GM20431 (cell line): ENCODE results near the gene CARD11.

ENCODE experiments used
- in situ Hi-C: fragments of 300-500 bp; cut with MseI, MboI; formaldehyde crosslinking; loops from one replicate; pipeline ENCODE4 v1.15.0; 2020; ENCODE audit warnings: low sequenced_read_pairs; ENCODE audit not compliant: unreplicated experiment

The CARD11 gene

DNA sequence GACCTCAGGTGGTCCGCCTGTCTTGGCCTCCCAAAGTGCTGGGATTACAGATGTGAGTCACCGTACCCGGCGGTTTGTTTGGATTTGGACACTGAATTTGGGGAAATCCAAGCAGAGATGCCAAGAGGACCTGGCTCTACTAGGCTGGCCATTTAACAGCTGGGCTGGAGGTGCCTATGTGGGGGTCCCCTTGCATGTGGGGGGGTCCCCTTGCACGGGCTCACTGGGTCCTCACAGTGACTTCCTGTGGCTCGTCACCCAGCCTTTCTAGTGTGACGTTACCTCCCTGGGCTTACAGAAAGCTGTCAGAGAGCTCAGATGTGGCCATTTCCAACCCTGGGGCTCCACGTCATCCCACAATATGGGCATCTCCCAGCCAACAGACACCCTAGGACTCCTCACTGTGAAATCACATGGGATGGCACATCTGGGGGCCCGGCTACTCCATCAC, 150.2 kb downstream of the CARD11 start:
- in situ Hi-C loops: no loop called here

DNA sequence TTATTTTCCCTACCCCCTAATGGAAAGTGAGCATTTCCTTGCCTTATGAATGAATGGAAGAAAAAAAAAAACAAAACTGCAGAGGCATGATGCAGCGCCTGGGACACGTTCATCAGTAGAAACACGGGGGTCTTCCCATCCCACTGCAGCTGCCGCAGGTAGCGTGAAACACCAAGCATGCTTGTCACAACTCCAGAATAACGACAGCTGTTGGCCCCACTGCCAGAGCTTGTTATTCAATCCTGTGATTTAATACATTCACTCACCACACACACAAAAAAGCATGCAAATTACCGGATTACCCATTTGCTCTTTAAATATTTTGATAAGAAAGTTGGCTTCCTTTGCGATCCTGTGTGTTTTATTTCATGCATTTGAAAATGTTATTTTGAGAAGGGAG, 151.1 kb downstream of the CARD11 start:
- in situ Hi-C loops: no loop called here

DNA sequence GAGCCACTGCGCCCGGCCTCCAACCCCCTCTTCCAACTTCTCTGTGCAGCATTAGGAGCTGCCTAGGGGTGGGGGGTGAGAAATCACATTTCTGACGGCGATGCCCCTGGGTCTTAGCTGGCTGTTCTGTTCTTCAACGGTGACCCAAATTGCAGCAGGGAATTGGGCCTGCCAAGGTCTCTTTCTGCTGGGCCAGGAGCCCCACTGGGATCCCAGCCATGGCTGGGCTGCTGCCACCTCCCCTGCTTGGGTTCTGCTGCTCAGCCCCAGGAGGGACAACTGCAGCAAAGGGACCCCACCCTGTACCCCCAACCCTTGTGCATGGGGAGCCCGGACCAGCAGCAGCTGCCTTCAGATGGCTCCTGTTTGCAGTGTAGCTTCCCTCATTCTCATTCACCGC, 155.9 kb downstream of the CARD11 start:
- in situ Hi-C loops: loop anchor here (10.0 kb wide), 1 partner anchor 267 kb away; no protein-coding TSS in a partner anchor

DNA sequence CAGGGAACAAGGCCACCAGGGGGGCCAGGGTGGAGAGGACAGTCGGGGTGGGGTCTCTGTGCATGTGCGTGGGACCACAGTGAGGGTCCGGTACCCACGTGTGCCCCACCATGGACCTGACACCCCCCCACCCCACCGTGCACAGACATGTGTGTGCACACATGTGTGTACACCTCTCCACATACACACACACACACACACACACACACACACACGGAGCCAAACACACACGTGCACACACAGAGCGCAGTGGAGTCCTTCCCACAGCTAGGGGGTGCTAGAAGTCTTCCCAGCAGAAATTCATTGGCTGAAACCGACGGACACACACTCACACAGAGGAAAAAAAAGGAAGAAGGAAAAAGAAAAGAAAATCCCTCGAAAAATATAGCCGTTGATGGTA, 156.8 kb downstream of the CARD11 start:
- in situ Hi-C loops: loop anchor here (10.0 kb wide), 1 partner anchor 268 kb away; no protein-coding TSS in a partner anchor

DNA sequence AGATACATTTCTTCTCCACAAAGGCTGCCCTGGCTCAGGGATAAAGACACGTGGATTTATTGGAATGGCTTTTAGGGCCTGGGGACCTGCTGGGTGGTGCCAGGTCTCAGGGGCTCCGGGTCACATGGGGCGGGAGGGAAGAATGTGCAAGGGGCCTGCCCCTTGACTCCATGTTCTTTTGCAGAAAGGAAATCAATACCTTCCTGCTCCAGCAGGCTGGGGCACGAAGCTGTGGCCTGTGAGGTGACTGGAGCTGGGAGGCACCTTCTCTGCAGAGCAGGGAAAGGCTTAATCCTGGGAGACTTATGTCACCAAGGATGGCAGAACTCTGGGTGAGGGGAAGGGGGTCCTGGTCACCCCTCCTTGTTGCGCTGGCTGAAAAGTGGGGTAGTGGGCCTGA, 157.3 kb downstream of the CARD11 start:
- in situ Hi-C loops: loop anchor here (10.0 kb wide), 1 partner anchor 268 kb away; no protein-coding TSS in a partner anchor

DNA sequence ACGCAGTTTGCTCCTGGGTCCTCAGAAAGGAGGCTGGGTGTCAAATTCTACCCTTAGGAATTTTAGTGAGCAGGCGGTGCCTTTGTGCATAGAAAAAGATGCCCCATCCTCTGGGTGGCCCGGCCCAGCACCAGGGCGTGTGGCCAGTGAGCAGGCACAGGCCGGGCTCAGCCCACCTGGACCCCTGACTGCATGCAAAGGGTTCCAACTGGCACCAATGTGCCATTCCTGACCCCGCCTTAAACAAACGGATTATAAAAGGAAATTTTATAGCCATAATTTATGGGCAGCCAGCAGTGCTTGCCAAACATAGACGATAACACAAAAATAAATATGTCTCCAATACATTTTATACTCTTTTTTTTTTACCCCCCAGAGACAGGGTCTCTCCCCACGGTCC, 159.5 kb downstream of the CARD11 start:
- in situ Hi-C loops: loop anchor here (10.0 kb wide), 1 partner anchor 271 kb away; no protein-coding TSS in a partner anchor

DNA sequence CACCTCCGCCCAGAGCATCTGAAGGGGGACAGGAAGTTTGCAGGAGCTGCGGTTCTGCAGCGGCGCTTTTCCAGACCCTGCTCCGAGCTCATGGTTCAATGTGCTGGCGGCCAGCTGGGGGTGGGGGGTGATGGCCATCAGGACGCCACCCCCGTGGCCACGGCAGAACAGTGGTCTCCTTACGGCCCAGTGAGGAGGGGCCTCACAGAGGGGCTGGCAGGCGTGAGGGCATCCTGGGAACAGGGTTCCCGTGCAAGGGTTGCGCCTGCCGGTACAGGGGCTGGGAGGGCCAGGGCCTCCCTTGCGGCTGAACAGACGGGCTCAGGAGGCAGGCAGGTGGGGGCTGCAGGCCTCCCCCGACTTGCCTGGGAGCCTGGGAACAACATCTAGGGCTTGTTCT, 160.6 kb downstream of the CARD11 start:
- in situ Hi-C loops: loop anchor here (10.0 kb wide), 1 partner anchor 272 kb away; no protein-coding TSS in a partner anchor

DNA sequence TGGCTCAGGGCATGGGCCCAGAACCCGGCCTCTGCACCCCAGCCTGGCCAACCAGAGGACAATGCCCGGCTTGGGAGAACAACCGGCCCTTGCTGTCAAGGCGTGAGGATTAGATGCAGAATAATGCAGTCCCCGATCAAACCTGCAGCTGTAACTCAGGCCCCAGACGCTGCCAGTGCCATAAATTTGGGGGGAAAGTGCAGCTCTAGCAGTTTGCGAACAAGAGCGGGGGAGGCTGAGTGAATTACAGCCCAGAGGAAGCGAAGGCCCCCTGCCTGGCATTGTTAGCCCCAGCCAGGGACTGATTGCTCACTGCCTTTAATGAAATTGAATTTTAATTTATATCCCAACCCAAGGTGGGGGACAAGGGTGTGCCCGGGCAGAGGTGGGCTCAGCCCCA, 161.6 kb downstream of the CARD11 start:
- in situ Hi-C loops: loop anchor here (10.0 kb wide), 1 partner anchor 273 kb away; no protein-coding TSS in a partner anchor

DNA sequence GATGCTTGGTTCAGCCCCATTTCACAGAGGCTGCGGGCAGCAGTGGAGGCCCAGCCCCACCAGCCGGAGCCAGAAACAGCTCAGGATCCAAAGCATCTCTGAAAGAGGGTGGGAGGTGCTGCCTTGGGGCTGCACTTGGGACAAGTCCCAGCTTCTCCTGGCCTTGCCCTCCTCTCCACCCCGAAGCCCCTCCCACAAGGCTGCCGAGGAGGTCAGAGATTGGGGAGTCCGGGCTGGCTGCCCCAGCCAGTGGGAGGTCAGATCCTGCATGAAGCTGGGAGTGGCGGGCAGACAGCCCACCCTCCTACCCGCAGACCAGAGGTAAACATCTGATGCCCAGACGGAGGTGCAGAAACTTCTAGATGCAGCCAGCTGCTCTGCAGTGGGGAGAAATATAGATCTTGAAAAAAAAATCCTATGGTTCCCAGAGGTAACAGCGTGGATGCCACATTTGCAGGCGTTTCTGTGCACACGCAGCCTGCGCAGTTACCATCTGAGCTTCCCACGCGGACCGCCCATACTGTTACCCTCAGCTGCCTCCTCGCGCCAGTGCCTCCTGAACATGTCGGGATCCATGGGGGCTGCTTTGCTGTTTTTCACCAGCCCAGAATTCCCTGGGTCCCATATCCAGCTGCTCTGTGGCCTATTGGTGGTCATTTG, 162.7 kb downstream of the CARD11 start:
- in situ Hi-C loops: loop anchor here (10.0 kb wide), 1 partner anchor 274 kb away; no protein-coding TSS in a partner anchor

DNA sequence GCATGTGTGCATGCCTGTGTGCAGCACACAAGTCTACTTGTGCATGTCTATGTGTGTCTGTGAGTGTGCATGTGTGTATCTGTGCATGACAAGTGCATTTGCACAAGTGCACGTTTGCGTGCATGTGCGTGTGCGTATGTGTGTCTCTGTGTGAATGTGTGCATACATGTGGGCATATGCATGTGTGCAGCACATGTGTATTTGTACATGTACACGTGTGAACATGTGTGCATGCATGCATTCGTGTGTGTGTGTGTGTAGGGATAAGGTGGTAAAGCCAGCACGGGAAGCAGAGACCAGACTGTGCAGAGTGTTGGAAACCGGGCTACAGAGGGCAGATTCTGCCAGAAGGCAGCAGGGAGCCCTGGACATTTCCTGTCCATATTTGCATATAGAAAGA, 163.6 kb downstream of the CARD11 start:
- in situ Hi-C loops: loop anchor here (10.0 kb wide), 1 partner anchor 275 kb away; no protein-coding TSS in a partner anchor

DNA sequence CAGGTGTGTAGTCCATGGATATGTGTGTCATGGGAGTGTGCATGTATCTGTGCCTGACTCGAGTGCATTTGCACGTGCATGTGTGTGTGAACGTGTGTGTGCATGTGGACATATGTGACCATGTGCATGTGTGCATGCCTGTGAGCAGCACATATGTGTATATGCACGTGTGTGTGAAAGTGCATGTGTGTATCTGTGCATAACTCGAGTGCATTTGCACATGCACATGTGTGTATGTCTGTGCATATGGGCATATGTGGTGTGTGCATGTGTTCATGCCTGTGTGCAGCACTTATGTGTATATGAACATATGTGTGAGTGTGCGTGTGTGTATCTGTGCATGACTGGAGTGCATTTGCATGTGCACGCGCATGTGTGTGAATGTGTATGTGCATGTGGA, 164.3 kb downstream of the CARD11 start:
- in situ Hi-C loops: no loop called here

DNA sequence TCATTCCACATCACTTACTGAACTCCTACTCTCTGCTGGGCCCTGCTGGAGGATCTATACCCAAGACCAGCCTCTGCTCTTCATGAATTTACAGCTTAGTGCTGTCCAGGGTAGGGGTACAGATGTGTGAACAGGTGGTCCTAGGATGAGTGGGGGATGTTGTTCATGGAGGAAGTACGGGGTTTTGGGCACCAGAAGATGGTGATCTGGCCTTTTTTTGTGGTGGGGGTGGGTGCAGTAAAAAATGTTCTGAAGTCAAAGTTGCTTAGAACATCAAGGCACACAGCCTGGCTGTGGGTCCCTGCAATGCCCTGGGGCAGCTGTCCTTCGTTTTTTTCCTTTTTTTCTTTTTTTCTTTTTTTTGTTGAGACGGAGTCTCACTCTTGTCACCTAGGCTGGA, 165.4 kb downstream of the CARD11 start:
- in situ Hi-C loops: no loop called here

DNA sequence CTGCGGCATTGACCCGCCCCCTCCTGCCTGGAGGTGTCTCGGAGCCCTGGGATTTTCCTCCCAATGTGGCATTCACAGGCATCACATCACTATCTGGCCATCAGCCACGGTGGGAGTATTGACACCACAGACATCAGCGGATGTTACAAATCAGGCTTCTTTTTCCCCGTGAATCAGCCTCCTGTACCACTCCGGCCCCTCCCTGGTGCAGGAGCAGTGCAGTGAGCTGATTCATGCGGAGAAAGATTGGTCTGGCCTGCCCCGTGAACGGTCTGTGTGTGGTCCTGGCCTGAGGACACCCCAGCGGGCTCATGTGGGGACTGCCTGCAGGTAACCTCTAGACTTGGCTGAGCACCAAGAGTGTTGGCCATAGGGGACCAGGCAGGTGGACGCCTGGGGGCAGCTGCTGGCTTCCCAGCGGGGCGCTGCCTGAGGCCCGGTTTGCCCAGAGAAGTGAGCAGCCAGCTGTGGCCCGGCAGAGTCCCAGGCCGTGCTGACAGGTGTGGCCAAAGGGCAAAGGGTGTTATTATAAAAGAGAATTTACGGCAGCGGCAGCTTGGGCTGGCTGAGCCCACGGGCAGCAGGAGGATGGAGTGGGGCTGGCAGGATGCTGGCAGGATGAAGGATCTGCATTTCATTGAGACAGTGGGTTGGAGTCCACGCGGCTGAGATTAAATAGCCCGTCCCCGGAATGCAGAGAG, 167.5 kb downstream of the CARD11 start:
- in situ Hi-C loops: no loop called here

DNA sequence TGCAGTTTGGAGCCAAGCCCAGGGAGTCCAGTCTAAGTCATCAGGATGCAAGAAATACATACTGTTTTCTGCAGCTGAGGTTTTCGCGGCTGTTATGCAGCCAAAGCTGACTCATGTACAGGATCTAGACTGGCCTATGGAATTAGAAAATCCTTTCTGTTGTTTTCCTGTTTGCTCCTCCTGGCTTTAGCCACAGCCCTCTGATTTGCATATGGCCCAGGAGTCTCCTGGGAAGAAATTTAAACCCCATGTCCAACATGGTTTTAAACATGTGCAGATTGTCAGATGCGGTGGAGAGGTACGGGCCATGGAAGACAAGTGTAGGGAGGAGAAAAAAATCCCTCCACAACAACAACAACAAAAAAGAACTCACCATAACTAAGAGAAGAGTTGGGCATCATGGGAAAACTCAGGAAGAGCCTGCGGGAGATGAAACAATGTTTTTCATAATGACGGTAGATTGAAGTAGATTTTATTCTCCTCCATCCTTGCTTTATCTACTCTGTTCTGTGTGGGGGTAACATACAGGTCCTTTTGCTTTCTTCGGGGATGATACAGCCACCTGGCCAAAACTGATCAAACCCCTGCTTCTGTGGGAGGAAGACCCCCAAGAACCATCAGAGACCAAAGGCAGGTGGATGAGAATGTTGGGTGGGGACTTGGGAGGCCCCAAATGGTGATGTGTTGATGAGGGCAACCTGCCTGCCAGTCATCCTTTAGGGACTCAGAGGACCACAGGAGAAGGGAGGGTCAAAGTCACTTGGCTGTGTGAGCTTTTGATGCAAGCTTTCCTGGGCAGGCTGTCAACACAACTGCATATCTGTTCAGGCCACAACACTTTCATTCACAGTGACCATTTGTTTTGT, 169.7 kb downstream of the CARD11 start:
- in situ Hi-C loops: loop anchor here (25.0 kb wide), 1 partner anchor 1038 kb away; no protein-coding TSS in a partner anchor

DNA sequence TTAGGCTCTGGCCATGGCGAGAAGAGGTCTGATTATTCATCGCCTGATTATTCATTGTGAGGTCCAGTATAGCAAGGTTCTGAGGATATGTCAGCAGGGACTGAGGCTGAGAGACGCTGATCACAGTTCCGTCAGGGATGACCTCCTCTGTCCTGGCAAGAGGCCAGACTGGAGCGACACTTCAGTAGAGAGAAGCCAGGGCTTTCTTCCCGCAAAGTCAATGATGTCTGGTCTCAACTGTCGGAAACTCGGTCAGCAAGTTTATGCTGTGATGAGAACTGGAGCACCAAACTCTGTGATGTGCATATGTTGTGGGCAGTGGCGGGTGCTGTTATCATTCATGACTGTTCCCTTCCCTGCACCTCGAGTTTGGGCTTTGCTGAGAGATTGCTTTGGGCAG, 170.5 kb downstream of the CARD11 start:
- in situ Hi-C loops: loop anchor here (25.0 kb wide), 1 partner anchor 1039 kb away; no protein-coding TSS in a partner anchor

DNA sequence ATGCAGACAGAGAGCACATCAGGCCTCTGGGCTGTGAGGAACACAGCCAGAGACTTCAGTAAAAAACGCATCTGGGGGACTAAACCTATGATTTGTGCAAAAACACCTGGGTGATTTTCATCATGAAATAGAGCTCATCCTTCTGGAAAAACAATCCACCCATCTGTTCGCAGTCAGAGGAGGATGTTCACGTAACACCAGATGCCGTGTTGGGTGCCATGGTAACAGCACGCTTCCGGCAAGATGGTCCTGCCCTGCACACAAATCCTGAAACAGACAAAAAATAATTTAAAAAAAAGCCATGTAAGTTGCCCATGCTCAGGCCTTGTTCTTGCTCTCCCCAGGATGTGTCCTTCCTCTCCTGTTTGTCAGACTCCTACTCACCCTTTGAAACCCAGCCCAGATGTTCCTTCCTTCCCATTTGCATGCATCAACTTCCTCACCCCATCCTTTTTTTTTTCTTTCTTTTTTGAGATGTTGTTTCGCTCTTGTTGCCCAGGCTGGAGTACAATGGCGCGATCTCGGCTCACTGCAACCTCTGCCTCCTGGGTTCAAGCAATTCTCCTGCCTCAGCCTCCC, 171.3 kb downstream of the CARD11 start:
- in situ Hi-C loops: loop anchor here (25.0 kb wide), 1 partner anchor 1040 kb away; no protein-coding TSS in a partner anchor

DNA sequence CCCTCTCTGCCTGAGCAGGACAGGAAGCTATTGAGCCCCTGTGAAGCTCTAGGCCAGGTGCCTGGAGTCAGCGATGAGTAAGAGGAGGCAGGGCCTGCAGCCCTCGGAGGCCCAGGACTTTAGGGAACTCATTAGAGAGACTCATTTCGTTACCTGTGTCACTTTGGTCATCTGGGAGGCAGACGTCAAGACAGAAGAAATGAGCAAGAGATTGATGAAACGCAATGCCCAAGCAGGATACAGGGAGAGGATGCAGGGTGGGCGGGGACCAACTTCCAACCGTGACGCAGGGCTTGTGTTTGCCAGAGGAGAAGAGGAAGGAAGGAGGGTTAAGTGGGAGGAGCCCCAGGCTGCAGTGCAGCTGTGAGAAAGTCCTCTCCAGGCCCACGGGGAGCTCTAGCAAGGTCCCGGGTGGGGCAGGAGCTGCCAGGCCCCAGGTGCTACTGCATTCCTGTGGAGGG, 173.2 kb downstream of the CARD11 start:
- in situ Hi-C loops: loop anchor here (25.0 kb wide), 1 partner anchor 1042 kb away; no protein-coding TSS in a partner anchor

DNA sequence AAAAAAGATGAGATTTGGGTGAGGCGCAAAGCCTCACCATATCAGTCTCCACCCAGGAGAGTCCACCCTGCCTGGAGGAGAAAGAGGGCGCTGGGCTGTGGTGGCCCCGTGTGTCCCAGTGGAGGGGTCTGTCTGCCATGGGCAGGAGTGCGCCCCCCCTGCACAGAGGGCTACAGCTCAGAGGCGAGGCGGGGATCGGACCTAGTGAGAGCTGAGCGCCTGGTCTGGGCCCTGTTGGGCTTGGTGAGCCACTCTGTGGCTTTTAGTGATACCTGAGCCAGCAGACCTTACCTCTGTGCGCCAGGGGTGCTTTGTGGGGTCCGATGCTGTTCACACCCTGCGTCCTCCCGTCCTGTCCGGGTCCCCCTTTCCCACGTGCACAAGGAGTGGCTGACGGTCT, 173.7 kb downstream of the CARD11 start:
- in situ Hi-C loops: loop anchor here (25.0 kb wide), 1 partner anchor 1042 kb away; no protein-coding TSS in a partner anchor

DNA sequence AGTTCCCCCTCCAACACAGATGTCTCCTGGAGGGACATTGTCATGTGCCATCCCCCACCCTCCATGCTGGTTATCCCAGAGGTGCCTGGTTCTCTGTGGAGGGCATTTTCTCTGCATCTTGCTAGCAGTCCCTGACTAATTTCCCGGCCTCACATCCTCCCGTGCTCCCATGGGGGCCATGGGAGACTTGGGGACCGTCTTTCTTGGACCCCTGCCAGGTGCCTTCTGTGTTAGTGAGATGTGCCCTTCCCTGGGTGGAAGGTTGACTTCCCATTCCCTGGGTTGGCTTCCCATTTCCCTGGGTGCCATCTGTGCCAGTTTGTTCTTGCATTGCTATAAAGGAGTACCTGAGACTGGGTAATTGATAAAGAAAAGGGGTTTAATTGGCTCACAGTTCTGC, 177.1 kb downstream of the CARD11 start:
- in situ Hi-C loops: loop anchor here (25.0 kb wide), 1 partner anchor 1046 kb away; no protein-coding TSS in a partner anchor
